CD4-positive, alpha-beta T cell treated with Interferon alpha-2 for 1 hour (primary cell): Measurements from ENCODE around the gene MAP2K7.
A peak's percentile ranks its signal among the peaks of the same experiment; 100 is the strongest.
"Not testable (repeated sequence)": the region's sequence is repeated elsewhere in the genome, so short reads cannot be mapped to it uniquely, and the experiment has no call there.

Experiments
- DNase-seq, 2 donors: peaks; one replicate each; pipeline ENCODE4 v3.0.0-alpha.2; 2020 to 2022

MAP2K7 gene

DNA sequence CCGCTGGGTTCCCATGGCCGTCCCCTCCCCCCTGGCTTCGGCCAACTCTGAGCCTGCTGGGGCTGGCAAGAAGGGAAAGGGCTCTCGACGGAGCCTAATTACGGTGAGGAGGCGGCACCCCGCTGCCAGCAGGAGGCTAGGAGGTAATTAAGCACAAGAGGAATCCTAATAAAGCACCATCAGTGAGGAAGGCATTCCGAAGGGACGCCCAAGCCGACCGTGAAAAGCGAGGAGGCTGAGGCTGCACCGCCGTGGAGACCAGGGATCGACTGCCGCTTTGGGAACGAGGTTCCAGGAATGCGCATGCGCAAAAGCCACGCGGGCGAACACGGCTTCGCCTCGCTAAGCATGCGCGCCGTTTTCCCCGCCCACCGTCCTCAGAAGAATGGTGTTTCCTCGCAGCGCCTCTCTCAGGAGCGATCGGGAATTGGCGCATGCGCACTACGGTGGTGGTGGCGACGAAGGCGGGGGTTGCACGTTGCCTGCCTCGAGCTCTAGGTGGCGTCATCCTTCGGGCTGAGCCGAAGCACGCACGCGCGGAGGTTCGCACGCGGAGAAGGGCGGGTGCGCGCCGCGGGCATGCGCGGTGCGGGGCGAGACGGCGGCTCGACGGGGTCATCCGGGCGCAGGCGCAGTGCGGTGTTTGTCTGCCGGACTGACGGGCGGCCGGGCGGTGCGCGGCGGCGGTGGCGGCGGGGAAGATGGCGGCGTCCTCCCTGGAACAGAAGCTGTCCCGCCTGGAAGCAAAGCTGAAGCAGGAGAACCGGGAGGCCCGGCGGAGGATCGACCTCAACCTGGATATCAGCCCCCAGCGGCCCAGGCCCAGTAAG lies at the start of gene MAP2K7:
TSS of gene MAP2K7 (plus strand) at position 634 of the 830 bp plus-strand sequence. CDS start at position 702, 68 bp downstream.
- DNase-seq = peak; percentile 100

DNA sequence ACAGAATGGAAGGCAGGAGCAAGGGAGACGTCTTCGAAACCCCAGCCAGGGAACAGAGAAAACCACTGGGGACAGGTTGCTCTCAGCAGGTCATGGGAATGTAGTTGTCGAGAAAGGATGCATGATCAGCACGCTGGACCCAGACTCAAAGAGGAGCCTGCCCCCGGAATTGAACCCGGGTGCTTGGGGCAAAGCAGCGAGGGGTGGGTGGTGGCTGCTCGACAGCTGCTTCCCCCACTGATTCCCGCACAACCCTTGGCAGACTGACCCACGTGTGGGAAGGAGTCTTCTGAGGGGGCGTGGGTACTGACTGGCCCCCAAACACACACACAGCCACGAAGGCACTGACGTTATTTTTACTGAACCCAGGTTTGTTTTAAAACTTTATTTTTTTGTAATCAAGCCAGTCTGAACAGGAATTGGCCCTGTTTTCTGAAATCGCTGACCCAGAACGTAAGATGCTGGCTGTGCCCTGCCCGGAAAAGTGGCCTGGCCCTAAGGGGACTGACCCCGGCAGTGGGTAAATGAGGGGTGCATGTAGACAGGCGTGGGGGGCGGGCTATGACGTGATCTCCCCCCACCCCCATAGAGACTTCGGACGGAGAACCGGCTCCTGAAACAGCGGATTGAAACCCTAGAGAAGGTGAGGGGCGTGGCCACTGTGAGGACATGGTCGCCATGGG lies 48.1 kb upstream of the MAP2K7 start:
- no peak for DNase-seq

DNA sequence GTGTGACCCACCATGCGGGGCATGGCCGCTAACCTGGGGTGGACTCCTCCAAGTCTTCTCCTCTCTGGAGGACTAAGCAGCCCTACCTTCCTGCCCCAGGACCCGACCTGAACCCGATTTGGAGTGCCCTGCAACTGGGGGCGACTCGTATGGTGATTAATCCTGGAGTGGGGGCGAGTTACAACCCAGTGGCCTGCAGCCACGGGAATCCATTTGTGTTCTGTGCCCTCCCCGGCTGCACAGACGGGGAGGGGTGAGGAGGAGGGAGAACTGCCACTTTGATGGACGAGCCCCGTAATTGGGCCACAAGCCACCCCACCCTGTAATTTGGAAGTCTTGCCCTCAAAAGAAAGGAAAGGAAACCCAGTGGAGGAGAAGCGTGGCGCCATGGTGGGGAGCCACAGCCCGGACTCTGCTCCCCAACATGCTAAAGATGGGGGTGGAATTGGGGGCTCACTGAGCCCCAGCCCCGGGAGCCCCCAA lies 47.5 kb upstream of the MAP2K7 start:
- DNase-seq = no peak

DNA sequence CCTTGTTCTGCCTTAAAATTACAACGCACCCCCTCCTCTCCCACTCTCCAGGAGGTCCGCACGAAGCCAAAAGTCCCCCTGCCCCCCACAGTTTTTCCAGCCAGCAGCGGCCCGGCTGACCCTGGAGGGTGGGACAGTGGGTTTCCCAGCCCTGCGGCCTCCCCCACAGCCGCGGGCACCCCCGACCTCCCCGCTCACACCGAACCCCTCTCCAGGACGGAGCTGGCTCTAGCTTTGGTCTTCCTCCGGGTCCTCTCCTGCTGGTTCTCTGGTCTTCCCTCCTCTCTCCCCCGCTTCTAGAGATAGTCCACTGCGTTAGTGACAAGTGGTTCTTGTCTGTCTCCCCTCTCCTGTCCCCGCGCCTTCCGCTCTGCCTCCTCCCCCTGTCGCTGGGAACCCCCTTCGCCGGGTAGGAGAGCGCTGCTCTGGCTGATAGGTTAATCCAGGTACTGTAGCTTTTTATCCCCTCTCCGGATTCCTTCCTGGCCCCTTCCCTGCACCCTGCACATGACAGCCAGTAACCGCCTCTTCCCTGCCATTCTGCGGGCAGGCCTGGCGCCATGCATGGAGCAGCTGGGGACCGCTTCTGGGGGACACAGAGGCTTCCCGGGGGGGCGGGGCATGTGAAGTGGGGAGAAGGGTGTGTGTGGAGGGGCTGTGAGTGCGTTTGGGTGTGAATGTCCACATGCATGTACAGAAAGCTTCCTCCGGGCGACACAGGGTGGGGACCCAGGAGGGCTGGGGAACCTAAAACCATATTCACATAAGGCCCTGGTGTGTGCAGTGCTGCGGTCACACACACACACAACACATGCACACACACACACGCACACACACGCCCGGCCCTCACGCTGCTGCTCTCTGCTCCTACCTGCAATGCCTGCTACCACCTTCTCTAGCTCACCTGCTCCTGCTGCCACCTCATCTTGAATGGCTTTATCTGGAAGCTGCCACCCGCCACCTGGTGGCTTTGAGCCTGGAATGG lies 46.7 kb upstream of the MAP2K7 start:
- no peak for DNase-seq

DNA sequence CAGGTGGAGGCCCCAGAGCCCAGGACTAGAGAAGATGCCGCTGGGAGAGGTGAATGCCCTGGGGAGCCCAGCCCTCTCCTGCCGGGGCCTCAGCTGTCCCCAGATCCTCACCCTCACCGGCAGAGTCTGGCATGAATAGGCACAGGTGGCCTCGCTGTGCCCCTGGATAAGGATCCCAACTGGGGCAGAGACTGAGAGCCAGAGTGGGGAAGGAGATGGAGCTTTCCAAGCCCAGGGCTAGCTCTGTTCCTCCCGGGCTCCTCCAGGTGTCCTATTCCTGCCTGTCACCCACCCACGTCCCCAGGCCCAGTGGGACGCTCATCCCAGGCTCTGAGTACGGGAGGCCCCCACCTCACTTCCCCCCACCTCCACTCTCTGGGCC lies 46.0 kb upstream of the MAP2K7 start:
- no peak for DNase-seq

DNA sequence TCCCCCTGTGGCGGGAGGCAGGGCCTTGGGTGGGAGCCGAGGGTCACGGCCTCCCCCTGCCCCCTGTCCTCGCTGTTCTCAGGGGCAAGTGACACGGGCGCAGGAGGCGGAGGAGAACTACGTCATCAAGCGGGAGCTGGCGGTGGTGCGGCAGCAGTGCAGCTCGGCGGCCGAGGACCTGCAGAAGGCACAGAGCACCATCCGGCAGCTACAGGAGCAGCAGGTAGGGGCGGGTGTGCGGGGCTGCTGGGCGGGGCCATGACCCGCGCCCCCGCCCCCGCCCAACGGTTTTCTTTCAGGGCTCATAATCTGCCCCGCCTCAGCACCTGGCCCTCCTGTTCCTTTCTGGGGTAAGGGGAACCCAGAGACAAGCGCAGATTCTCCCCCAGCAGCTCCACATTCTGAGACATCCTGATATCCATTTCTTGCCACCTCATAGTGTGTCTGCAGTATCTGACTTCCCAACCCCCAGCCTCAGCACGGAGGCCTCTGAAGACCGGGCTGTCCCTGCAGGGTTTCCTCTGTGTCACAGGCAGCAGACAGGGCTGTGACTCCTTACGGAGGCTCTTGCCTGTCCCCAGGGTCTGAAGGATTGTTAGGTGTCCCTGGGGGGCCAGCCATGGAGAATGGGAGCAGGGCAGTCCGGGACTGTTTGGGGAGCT lies 45.4 kb upstream of the MAP2K7 start:
- no peak for DNase-seq

DNA sequence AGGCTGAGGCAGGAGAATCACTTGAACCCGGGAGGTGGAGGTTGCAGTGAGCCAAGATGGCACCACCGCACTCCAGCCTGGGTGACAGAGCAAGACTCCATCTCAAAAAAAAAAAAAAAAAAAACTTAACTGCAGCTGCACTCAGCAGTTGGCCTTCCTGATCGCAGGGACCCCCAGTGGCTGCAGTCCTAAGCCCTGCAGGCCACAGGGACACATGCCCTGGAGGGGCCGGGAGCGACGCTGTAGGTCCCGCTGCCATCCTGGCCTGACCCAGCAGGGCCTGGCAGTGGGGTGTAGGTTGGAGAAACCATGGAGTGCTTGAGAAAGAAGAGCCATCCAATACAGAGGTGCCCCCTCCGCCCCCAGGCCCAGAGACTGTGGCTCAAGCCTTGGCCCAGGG lies 44.6 kb upstream of the MAP2K7 start:
- DNase-seq = not testable (repeated sequence)

DNA sequence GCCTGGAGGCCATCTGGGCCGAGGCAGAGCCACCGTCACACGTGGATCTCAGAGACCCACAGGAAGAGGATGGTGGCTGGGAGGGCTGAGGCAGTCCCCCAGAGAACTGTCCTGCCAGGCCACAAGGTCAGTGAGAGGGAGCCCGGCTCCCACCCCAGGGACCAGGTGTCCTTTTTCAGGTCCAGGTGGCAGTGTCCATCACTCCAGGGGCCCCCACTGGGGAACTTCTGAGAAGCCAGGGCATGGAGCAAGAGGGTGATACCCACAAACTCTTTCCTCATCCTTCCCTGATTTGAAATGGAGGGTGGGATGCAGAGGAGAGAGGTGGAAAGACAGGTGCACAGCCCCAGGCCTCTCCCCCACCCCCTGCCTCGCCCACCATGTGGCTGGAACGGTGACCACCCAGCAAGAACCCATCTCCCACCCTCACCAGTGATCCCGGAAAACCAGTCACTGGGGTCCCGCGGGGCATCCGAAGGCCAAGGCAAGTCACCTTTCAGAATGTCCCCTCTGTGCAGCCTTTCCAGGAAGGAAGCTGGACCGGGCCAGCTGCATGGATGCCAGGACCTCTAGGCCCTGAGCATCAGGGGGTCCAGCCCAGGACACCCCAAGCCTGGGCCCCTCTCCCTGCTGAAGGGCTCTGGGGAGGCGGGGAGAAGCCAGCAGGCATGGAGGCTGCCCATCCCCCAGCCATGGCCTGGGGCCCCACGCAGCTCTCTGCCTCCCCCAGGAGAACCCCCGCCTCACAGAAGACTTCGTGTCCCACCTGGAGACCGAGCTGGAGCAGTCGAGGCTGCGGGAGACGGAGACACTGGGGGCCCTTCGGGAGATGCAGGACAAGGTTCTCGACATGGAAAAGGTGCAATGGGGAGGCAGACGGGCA lies 43.6 kb upstream of the MAP2K7 start:
- no peak for DNase-seq

DNA sequence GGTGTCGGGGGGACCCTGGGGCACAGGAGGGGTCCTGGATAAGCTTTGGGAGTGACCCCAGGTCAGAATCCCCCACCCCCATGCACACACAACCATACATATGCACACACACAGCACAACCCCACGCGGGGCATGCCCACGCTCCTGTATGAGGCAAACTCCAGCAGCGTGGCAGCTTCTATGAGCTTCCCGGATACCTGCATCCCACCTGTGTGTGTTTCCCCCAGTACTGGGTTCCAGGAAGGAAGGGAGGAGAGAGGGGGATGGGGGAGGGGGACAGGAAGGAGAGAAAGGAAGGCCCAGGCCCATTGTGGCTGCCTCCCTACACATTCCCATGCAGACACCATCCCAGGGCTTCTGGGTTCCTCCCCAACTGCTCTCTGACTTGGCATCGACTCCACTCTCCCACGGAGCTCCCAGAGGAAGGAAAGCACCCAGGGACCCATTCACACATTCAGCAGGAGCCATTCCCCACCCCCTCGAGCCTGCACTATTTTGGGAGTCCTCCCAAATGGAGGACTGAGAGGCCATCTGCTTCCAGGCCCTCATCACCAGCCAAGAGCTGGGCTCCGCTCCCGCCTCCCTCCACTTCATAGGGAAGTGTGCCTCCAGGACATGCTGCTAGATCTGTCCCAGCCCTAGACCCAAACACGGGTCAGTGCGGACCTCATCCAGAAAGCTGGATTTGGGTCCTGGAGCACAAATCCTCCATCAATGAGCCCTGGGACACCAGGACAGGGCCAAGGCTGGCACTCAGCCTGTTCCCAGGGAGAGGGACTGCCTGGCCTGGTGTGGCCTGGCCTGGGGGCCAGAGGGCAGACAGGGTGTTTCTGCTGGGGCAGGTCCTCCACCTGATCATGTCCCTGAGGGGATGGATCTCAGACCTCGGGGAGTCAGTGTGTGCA lies 42.7 kb upstream of the MAP2K7 start:
- DNase-seq = no peak

DNA sequence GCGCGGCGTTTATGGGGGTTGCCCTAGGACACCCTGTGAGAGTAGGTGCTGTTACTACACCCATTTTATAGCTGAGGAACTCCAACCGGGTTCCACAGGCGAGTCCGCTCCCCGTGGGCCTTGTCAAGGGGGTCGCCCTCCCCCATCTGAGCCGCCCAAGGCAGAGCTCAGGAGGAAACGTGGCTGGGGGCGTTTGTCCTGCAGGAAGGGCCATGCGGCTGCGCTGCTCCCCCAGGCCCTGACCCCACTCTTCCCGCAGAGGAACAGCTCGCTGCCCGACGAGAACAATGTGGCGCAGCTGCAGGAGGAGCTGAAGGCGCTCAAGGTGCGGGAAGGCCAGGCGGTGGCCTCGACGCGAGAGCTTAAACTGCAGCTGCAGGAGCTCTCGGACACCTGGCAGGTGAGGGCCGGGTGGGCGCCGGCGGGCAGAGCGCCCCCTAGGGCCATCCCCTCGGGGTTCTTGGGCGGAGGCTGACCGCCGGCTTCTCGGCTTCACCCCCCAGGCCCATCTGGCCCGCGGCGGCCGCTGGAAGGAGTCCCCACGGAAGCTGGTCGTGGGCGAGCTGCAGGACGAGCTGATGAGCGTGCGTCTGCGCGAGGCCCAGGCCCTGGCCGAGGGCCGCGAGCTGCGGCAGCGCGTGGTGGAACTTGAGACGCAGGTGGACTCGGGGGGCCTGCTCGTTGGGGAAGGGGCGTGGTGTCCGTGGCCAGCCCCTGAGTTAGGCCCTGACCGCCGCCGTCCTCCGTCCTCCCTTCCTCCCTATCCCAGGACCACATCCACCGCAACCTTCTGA lies 41.9 kb upstream of the MAP2K7 start:
- DNase-seq = no peak

DNA sequence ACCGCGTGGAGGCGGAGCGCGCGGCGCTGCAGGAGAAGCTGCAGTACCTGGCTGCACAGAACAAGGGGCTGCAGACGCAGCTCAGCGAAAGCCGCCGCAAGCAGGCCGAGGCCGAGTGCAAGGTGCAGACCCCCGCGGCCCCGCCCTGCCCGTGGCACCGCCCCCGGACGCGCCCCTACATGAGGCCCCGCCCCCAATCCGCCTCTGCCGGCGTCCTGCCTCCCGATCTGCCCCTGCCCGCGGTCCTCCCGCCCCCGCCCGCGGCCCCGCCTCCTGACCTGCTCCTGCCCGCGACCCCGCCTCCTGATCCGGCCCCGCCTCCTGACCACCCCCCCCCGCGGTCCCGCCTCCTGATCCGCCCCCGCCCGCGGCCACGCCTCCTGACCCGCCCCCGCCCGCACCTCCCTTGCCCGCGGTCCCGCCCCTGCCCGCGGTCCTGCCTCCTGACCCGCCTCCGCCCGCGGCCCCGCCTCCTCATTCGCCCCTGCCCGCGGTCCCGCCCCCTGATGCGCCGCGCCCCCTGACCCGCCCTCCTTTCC lies 41.2 kb upstream of the MAP2K7 start:
- peak; percentile 77 to 81 for DNase-seq

DNA sequence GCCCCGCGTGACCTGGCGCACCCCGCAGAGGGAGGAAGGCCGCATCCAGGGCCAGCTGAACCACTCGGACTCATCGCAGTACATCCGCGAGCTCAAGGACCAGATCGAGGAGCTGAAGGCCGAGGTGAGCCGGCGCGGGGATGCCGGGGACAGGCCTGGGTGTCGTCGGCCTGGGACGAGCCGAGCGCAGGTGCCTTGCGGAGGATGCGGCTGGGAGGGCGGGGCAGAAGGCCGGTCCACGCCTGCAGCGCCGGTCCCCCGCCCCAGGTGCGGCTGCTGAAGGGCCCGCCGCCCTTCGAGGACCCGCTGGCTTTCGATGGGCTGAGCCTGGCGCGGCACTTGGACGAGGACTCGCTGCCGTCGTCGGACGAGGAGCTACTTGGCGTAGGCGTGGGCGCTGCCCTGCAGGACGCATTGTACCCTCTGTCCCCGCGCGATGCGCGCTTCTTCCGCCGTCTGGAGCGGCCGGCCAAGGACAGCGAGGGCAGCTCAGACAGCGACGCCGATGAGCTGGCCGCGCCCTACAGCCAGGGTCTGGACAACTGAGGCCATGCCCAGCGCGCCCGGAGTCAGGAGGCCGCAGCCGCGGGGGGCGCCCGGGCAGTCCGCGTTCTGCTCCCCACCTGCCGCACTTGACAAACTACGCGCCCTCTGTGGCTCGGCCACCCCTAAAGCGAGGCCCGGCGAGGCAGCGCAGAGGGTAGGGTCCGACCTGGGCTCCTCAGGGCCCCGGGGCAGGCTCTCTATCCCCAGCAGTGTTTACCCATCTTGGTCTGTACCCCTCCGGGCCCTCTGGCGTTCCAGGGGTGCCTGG lies 40.3 kb upstream of the MAP2K7 start:
- no peak for DNase-seq

DNA sequence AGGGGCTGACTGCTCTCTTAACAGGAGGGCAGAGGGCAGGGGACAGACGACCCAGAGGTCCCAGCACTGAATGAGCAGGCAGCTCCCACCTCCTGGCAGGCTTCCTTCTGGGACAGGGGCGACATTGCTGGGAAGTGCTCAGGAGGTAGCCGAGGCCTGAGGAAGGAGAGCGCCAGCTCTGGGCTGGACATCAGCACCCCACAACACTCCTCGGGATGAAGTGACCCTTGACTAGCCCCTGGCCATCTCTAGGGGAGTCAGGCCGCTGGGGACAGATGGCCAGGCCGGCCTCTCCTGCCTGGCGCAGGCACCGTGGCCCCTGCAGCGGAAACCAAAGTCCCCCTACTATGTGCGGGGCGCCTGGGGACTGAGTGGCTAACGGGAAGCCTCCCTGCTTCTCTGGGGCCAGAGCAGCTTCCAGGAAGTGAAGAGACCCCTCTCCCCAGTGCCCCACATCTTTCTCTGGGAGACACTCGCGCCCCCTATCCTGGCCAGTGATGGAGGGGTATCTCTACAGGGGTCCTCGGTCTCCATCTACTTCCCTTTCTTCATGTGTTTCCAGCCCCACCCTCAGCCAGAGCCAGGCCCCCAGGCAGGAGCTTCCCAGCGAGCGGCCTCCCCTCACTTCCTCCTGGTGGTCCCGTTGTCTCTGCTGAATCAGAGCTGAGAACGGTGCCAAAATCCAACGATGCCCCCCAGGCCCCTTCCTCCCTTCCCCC lies 39.5 kb upstream of the MAP2K7 start:
- no peak for DNase-seq

DNA sequence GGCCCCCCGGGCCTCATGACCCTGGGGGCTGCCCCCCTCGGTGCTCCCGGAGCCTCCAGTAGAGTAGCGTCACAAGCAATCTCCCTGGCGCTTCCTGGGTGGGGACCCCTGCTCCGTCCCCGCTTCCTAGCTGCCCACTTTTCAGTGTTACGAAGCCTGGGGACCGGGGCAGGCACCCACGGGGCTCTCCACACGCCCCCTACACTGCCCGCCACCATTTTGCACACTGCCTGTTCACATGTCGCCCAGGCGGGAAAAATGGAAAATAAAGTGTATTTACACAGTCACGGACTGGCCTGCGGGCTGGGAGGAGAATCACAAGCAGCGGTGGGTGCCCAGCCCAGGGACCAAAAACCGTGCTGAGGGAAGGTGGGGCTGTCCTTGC lies 39.0 kb upstream of the MAP2K7 start:
- DNase-seq = no peak

DNA sequence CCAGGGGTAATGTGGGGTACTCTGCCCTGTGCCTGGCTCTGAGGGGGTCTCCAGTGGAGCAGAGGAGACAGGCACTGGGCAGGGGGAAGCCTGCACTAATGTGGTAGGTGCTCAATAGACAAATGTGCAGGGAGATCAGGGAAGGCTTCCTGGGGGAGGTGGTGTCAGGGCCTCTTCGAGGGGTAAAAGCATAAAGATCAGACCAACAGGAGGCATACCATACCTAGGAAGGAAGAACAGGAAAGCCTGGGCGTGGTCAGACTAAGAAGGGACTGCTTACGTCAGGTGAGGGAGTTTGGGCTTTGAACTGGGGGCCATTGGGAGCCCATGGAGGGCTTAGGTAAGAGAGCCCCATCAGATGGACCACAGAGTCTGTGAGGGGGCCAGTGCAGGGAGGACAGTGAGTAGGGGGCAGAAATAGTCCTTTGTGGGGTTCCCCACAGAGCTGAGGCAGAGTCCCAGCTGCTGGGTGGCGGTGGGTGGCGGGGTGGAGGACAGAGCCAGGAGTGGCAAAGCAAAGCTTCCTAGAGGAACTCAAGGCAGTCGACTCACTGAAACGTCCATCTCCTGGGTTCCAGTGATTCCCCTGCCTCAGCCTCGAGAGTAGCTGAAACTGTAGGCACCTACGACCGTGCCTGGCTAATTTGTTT lies 38.3 kb upstream of the MAP2K7 start:
- peak in 1 of 2 donors; percentile 34 for DNase-seq

DNA sequence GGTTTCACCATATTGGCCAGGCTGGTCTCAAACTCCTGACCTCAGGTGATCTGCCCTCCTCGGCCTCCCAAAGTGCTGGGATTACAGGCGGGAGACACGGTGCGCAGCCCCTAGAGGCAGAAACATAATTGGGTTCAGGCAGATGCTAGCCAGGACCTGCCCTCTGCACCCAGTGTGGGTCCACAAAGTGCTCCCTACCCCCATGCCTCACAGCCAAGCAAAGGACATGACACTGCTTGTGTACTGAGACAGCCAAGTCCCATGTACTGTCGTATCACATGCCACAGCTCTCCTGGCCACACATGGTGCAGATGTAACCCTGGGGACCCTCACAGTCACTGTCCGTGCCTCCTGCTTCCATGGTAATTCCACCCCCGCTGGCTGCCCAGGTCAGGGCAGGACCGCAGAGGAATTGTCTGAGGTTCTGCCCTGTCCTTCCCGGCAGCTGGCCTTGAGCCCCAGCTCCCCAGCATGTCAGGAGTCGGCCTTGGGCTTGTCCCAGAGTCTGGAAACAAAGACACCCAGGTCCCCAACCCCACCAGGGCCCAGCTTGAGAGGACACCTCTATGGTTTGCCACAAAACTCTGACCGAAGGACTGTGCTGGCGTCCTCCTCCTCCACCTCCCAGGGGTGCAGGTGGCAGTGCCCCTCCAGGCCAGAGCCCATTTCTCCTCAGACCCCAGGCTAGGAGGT lies 37.1 kb upstream of the MAP2K7 start:
- no peak for DNase-seq
